Measurements from ENCODE around the gene APOBR. TPM values are rescaled to one million over a fixed set of nuclear protein-coding genes. Genes with fewer than 3 reads are reported as not detected.

Gene APOBR
- polyA plus RNA-seq, 3 donors = 1.9 to 48.6 (median 3.8) TPM

DNA sequence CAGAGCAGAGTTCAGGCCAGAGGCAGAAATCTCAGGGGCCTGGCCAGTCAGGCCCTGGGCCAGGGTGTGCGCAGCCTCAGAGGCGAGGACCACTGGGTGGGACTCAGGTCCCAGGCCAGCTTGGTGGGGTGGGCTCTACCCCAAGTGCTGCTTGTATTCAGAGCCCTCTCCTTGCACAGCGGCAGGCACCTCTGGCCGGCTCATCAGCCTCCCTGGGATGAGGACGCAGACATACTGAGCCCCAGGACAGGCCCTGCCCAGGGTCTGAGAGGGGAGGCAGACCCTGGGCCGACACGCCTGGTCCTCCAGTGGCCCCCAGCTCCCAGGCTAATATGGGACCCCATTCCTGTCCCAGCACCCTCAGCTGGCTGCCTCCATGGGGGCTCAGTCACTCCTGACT, 19.8 kb downstream of the APOBR start:
- Histone ChIP-seq H2AFZ (ENCODE audit: insufficient read depth, low read depth, low read length, poor library complexity, severe bottlenecking) (no peak overlapping the region), H3K36me3 (replicated peaks in 1 of 2; ENCODE audit: control insufficient read depth in 1 of 2, insufficient read depth in 2 of 2, low read length in 2 of 2) (no peaks in the 10 kb centered on the region), H3K79me2 (ENCODE audit: insufficient read depth, low read length) (no peaks in the 10 kb centered on the region), H3K27ac (ENCODE audit: low read depth in 1 of 2, low read length in 2 of 2) (no peak overlapping the region), H3K9ac (ENCODE audit: insufficient read depth, low read length, poor library complexity, severe bottlenecking) (no peak overlapping the region), H3K9me3 (replicated peaks in 1 of 2; ENCODE audit: control insufficient read depth in 1 of 2, insufficient read depth in 1 of 2, low read length in 2 of 2) (no peaks in the 10 kb centered on the region), H3K4me3 (replicated peaks in 1 of 3; ENCODE audit: low read depth in 2 of 3, low read length in 3 of 3) (no peak overlapping the region), H4K20me1 (ENCODE audit: insufficient read depth, low read length) (no peaks in the 10 kb centered on the region), H3K4me2 (replicated peaks; ENCODE audit: extremely low read depth, low read length, poor library complexity, severe bottlenecking) (no peak overlapping the region), H3K4me1 (ENCODE audit: control insufficient read depth in 1 of 2, insufficient read depth in 2 of 2, low read length in 2 of 2) (peaks cover 0 to 7% of the 10 kb centered on the region in 2 donors), H3K27me3 (ENCODE audit: control insufficient read depth in 2 of 2, insufficient read depth in 2 of 2, low read length in 2 of 2) (no peaks in the 10 kb centered on the region)
- peaks cover 0 to 4% (median 0%) of the 10 kb centered on the region in 3 donors for H3K27me3 Mint-ChIP-seq (ENCODE audit: low read depth in 3 of 3)
- peaks cover 7% of the 10 kb centered on the region for H3K4me1 Mint-ChIP-seq
- H3K9me3 Mint-ChIP-seq = no peaks in the 10 kb centered on the region
- H3K27ac Mint-ChIP-seq = no peak overlapping the region
- intact Hi-C loops (cut with micrococcal nuclease) = no loop called here
- 98% methylated on average over 7 of the region's 7 CpGs for WGBS (ENCODE audit: insufficient coverage)
- H3K36me3 Mint-ChIP-seq = no peaks in the 10 kb centered on the region
- TF ChIP-seq CTCF (IDR thresholded peaks at IDR 0.05) = no peak
- no peak for DNase-seq
- H3K4me3 Mint-ChIP-seq = no peak overlapping the region

GRCh38 chr16:28520672-28521071, 26.2 kb downstream of the APOBR start:
- no peaks in the 10 kb centered on the region for H3K9me3 ChIP-seq (replicated peaks in 1 of 2; ENCODE audit: control insufficient read depth in 1 of 2, insufficient read depth in 1 of 2, low read length in 2 of 2)
- H3K27ac ChIP-seq (ENCODE audit: low read depth in 1 of 2, low read length in 2 of 2) = no peak overlapping the region
- 85% methylated on average over 3 of the region's 7 CpGs for WGBS (ENCODE audit: insufficient coverage)
- Mint-ChIP-seq H3K27ac (peak overlapping the region in 3 of 7 donors; percentile 6 to 72 (median 62)), H3K27me3 (ENCODE audit: low read depth in 3 of 3) (peaks cover 0 to 8% (median 0%) of the 10 kb centered on the region in 3 donors), H3K9me3 (no peaks in the 10 kb centered on the region), H3K4me1 (peaks cover 23% of the 10 kb centered on the region), H3K4me3 (no peak overlapping the region), H3K36me3 (no peaks in the 10 kb centered on the region)
- H3K27me3 ChIP-seq (ENCODE audit: control insufficient read depth in 2 of 2, insufficient read depth in 2 of 2, low read length in 2 of 2) = no peaks in the 10 kb centered on the region
- no peaks in the 10 kb centered on the region for H3K79me2 ChIP-seq (ENCODE audit: insufficient read depth, low read length)
- no peak for DNase-seq
- no peak overlapping the region for H2AFZ ChIP-seq (ENCODE audit: insufficient read depth, low read depth, low read length, poor library complexity, severe bottlenecking)
- no peak overlapping the region for H3K9ac ChIP-seq (ENCODE audit: insufficient read depth, low read length, poor library complexity, severe bottlenecking)
- no peak overlapping the region for H3K4me2 ChIP-seq (replicated peaks; ENCODE audit: extremely low read depth, low read length, poor library complexity, severe bottlenecking)
- H3K4me3 ChIP-seq (replicated peaks in 1 of 3; ENCODE audit: low read depth in 2 of 3, low read length in 3 of 3) = no peak overlapping the region
- no peaks in the 10 kb centered on the region for H4K20me1 ChIP-seq (ENCODE audit: insufficient read depth, low read length)
- intact Hi-C loops (cut with micrococcal nuclease) = no loop called here
- TF ChIP-seq CTCF (IDR thresholded peaks at IDR 0.05) = no peak
- peaks cover 14% of the 10 kb centered on the region in 2 donors for H3K4me1 ChIP-seq (ENCODE audit: control insufficient read depth in 1 of 2, insufficient read depth in 2 of 2, low read length in 2 of 2)
- no peaks in the 10 kb centered on the region for H3K36me3 ChIP-seq (replicated peaks in 1 of 2; ENCODE audit: control insufficient read depth in 1 of 2, insufficient read depth in 2 of 2, low read length in 2 of 2)

All from CD14-positive monocyte (primary cell).